GM18511 (cell line): Measurements from ENCODE around the gene SEPSECS.

Experiments used
- ATAC-seq: cut with Tn5 transposase; IDR thresholded peaks from one replicate; pipeline ENCODE4 v1.9.1; 2021; ENCODE audit warnings: mild to moderate bottlenecking, moderate library complexity; ENCODE audit not compliant: unreplicated experiment

Gene SEPSECS

DNA sequence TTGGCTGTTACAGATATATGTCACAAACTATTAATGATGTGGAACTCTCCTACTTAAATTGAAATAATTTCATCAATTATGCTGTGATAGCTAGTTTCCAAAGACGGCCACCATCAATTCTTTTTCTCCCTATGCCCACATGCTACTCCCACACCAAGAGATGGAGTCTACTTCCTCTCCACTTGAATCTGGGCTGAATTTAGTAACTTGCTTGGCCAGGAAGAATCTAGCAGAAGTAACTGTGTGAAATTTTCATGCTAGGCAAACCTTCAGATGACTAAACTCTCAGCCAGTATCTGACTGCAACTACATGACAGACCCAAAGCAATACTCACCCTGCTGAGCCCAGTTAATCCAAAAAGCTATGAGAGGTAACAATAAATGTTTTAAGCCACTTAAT is 3.2 kb downstream of the SEPSECS start:
- ATAC-seq, result no peak

DNA sequence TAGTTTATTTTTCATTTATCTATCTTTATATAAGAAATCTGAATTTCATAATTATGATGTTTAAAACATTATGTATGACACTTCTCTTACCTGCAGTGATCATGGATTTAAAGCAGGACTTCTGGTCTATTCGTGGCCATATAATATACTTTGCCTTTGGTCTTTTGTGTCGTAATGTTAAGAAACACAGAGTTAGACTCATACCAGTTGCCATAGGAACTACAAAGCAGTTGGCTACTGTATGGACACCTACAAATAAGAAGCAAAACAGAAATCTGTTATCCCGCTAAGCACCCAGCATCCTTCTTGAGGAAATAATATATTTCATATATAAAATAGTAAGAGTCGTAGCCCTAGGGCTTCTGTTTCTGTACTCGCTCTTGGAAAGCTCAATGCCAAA is 4.3 kb downstream of the SEPSECS start:
- no peak for ATAC-seq

DNA sequence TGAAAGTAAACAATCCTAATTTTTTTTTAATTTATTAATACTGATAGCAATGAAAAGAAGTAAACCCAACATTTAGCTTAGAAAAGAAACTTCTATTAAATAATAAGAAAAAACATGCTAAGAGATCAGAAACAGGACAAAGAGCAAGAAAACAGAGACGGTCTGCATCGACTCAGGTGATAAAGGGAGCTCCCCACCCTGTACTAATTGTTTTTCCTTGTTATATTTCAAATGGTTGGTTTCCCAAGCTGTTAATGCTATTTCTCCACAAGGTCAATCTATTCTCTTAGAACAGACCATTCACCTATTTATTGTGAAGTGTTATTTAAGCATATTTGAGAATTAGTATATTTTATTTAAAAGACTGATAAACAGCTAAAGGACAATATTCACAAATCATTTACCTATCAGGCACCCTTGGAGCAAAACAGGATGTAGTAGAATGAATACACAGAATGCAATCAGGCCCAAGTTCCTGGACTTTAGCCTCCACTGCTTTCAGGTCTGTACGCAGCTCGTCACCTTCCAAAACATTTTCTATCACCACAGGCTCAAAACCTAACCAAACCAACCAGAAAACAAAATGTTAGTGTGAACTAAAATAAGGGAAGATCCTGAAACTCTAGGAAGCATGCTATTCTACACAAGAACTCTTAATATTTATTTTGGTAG is 5.5 kb downstream of the SEPSECS start:
- no peak for ATAC-seq

DNA sequence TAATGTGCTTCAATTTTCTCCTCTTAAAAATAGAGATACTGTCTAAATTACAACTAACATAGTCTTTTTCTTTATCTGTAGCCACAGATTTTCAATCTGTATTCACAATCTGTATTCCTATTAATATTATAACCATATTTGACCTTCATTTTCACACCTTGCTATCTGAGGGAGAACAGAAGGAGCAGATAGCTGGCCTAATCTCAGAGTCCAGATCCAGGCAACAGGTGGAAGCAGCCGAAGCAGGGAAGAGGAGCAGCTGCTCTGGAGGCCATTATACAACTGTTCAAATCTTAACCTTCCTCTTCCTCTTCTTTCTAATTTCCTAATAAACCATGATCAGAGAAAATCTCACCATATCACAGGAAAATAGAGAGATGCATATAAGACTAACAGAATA is 14.2 kb downstream of the SEPSECS start:
- no peak for ATAC-seq

DNA sequence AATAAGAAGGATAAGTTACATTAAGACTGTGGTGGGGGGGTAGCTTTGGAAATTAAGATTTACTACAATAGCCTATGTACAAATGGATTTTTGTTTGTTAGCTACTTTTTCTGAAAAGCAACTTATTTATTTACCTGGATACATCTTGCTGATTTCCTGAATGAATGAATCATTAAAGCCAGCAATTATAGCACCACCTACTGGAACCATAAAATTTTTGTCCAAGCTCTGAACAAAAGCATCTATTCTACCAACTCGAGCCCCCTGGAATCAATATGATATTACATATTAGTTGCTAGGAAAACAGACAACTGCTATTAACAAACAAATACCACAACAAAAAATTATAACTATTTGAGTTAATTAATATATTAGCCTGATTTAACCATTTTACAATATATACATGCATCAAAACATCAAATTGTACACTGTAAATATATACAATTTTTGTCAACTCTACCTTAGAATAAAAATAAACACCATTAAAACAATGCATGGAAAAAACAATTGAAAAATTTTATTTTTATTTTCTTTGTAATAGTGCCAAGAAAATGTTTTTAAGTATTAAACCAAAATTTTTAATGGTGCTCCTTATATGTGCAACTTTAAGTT is 15.3 kb downstream of the SEPSECS start:
- no peak for ATAC-seq

DNA sequence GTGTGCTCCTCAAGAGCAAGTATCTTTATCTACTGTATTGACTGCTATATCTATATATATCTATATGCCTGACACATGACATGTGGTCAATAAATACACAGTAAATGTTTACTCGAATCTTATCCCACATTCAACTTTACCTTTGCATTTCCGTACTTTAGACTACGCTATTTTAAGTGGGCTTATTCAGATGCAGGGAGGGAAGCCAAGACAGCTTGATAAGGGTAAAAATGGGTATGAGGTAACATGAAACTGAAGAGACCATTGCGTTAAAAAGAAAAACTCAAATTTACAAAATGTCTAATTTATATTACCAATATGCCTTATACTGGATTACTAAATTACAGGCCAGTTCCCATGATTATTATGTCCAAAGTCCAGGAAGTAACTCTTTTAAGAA is 17.8 kb downstream of the SEPSECS start:
- no peak for ATAC-seq

DNA sequence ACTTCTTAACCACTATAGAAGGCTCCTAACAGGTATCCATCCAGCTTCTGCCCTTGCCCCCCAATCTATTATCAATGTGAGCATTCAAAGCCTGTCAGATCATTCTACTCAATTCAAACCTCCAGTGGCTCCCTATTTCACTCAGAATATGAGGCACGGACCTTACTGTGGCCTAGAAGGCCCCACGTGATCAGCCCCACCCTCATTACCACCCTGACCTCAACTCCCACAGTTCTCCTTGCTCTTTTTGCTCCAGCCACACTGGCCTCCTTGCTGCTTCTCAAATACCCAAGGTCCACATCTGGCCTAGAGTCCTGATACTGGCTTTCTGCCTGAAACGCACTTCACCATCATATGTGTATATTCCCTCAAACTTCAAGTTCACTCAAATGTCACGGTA is 18.7 kb downstream of the SEPSECS start:
- ATAC-seq, result no peak

DNA sequence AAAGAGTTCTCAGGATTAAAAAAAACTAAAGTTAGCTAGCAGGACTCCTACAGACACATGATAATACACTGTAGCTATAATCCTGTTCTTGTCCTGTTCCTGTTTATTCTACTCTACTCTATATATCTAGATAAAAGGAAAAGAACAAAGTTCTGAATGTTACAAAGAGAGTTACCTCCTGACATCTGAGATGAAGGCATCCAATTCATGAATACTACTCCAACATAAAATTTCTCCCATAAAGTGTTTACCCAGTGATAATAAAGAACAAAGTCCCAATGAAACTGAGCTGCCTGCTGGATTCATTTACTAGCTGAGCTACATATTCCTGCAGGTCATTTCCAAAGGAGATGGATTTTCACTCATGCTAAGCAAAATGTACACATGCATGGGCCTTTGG is 27.1 kb downstream of the SEPSECS start:
- no peak for ATAC-seq

DNA sequence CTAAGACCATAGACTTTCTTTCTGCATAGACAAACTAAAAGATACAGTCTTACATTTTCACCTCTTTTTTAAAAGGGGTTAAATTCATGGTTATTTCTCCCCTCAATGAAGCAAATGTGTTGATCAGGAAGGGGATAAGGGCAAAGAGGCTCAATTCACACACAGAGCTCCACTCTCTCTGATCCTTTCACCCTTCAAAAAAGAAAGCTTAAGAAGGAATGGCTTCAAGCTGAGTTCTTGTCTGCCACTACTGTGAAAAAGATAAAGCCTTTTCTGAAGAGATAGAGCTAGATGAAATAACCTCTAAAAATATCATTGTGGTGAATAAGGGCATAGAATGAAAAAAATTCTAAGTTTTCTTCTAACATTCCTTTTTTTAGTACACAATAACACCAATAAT is 28.3 kb downstream of the SEPSECS start:
- ATAC-seq, result no peak

DNA sequence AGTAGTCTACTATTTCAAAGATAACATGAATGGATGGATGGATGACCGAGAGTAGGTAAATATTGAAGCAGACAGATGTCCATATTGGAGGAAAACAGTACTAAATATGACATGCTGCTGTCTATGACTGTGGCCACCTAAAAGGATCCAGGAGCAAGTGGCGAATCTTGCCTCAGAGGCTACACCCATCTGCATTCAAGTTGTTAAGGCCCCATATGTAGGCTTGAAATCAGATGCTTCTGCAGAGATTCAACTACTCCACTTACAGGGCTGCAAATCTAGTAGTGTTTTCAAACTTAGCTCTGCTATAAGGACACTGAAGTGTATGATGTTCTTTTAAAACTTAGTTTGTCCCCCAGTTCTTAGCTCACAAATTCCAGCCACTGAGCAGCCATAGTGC is 28.9 kb downstream of the SEPSECS start:
- ATAC-seq, result no peak

DNA sequence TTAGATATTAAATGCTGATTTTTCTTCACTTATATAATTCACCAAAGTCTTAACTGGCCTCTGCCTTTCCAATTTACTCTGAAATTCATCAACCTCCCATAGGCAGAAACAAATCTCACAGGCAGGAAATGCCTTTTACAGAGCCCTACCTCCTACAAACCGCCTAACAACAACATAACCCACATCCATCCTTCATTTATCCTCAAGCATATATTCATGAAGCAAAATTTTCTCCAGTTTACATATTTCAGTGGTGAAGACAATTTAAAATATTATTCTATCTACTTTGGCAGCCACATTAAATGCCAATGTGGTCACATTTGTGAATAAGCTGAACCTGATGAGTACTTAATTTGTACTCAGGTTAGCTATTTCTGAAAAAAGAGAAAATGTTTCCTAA is 30.3 kb downstream of the SEPSECS start:
- no peak for ATAC-seq

DNA sequence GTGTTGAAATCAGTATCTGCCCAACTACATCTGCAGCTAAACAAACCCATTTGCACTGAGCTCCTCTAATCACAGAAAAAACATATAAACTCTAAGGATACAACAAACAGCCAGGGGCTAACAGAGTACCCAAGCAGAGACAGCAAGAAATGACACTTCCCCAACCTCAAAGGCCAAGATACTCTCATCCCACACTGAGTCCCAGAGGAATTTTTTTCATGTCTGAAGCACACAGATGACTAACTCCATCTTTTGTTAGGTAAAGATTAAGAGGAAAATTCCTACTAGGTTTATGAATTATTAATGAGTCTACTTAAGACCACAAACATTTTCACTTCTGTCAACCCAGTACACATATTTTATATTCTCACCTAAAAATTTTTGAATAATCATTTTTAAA is 31.6 kb downstream of the SEPSECS start:
- ATAC-seq, result no peak

DNA sequence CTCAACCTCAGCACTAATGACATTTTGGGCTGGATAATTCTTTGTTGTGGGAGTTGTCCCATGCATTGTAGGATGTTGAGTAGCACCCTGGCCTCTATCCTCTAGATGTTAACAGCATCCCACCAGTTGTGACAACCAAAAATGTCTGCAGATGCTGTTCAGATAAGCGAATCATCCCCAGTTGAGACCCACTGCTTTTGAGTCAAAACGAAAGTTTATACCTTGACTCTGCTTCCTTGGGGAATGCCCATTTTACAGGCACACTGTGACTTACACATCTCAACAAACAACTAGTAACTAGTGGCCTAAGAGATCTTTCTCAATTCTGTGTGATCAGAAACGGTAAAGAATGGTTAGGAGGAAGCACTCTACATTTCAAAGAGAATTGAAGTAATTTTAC is 37.0 kb downstream of the SEPSECS start:
- peak; percentile 99 for ATAC-seq

DNA sequence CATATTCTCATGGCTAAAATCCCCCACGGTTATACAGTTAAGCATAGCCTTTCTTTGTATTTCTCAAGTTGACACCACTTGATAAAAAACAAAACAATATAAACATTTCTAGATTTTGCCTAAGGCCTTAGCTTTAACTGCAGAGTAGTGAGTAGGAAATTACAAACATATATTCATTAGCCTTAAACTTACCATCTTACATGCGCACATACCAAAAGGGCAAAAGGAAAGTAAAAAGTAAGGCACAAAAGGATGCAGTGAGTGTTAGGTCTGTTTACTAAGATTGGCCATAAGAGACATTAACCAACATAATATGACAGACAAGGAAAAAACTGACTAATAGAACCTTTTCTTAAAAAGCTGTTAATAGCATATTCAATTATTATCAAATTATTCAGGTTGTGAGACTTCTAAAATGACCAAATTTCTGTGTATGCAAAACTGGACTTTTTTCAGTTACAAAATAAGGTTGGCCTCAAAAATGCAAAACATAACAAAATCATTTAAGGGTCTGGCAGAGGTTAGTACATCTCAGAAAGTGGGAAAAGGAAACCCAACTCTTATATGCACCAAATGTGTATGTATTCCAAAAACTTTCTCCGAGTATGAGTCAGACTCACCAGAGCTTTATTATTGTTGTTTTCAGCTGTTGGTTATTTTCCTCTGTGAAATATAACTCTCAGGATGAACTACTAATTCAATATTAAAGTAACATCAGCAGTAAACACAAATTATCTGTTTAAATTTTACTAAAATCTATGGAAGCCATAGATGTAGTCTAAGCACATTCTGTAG is 39.9 kb downstream of the SEPSECS start:
- ATAC-seq, result no peak

DNA sequence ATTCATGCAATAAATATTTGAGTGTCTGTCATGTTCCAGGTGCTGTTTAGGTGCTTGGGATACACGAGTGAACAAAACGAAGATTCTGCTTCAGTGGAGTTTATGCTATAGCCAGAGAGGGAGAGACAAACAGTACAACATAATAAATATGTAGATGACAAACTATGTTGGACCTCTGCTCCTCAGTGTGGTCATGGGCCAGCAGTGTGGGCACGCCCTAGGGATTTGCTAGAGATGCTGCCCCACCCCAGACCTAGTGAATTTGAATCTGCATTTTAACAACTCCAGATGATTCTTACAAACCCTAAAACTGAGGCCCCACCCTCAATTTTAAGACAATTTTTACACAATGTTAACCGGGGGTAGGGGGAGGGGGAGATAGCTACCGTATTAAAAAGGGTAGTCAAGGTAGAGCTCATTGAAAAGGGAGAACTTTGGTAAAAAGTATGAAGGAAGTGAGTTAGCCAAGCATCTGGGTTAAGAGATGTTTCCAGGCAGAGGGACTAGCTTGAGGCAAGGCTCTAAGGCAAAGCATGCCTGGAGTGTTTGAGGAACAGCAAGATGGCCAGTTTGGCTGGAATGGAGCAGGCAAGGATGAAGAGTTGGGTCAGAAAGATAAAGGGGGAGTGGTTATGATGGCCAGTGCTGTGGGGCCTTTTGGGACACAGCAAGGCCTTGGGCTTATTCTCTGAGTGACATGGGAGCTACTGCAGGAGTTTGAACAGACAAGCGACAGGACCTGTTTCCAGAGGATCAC is 42.4 kb downstream of the SEPSECS start:
- ATAC-seq, result no peak

DNA sequence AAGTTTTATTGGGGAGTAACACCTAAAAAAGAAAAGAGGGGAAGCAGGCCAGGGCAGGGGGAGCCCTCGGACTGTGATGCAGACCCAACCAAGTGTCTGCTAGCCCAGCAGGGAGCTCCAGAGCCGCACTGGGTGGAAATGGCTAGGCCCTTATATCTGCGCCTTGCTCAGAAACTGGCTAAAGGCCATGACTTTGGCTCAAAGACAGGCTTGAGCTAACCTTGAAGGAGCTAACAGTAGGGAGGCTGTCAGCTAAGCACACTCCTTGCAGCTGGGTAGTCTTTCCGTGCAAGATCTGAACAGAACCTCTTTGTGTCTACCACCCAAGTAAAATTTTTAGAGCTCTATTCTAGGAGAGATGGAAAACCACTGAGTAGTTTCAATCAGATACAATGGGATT is 43.0 kb downstream of the SEPSECS start:
- no peak for ATAC-seq

DNA sequence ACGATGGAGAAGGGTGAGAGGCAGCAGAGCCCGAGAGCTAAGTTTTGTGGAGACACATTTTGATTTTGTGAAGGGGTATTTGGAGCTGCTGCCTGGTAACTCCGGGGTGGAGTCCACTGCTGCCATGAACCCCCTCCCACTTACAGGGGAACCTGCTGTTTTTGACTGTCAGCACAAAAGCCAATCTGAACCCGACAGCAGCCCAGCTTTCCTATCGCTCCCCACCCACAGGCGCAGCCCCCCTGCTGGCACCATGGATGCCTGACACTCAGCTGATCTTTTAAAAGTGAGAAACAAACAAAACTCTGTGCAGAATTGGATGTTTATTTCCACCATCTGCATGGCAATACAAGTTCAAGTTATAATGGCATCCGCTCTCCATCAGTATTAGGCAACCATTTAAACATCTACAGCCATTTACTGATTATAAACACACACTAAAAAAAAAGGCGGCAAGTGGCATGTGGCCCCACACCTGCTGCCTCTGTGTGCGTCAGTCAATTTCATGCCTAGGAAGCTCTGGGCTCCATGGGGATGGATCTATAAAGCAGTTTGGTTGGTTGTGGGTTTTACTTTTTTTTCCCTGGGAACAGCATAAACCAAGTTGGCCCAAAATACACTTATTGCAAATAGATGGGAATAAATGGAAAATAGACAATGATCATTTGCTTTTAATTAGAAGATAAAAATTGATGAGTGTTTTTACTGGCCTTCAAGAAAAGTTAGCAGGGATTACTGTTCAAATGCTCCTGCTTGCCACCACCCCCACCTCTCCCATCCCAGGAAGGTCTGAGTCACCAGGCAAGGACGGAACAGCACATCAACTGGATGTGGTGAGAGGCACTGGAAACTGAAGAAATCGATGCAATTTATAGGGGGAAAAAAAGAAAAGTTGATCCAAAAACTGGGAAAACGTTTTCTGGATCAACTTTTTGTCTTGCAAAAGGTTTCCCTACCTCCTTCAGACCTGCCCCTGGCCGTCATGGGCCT is 46.0 kb downstream of the SEPSECS start:
- no peak for ATAC-seq

DNA sequence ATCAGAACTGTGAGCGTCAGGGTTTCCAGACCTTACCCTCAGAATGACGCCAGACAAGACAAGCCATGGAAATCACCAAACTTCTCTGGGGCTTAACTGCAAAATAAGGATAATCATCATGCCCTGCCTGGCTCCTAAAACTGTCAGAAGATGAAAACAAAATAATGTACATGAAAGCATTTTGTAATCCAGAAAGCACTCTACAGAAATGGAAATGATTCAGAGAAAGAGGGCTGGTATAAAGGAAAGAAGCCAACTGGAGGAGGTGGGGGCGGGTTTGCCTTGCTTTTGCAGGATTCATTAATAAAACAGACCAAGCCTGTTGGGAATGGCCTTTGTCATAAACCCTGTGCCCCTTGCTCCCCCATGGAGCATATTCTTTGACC is 47.3 kb downstream of the SEPSECS start:
- no peak for ATAC-seq

DNA sequence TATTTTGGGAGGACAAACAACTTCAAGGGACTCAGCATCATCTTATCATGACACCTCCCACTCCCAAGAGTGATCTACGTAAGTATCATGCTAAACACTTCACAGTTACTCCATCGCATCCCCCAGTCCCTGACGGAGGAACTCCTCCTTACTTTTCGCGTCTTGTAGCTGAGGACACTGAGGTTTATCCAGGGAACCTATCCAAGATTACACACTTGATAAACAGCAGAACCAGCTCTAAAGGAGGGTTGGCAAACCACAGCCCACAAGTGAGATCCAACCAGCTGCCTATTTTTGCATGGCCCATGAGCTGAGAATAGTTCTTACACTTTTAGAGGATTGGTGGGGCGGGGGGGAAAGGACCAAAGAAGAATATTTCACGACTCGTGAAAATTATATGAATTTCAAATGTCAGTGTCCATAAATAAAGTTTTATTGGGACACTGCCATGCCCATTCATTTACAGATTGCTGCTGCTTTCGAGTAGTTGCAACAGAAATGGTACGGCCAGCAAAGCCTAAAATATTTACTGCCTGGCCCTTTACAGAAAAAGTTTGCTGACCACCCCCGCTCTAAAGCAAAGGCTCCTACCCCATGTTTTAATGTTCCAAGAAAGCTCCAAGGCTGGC is 47.8 kb downstream of the SEPSECS start:
- no peak for ATAC-seq

DNA sequence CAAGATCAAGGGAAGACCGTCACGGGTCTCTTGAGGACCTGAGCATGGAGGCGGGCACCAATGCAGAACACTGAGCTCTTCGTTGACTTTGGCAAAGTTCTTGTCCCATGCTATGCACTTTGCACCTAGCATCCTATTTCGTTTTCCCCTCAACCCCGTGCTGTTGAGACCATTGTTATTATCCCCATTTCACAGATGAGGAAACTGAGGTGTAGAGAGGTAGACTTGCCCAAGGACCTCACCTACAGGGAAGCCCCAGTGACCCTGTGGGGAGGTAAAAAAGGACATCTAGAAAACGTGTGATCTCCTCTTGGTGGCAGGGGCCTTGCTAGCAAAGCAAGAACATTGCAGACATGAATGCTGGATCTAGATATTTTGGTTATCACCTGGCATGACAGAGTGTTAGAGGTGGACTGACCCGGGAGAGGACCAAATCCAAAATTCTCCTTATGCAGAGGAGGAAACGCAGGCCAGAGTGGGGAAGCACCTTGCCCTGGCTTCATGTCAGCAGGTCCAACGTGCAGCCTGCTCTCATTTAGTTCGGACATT is 48.5 kb downstream of the SEPSECS start:
- ATAC-seq, result no peak
